Sigmoid colon (tissue), 3 donors: Measurements from ENCODE around the gene TOP2A.

Experiments used
- POLR2A ChIP-seq, 2 donors: fragments of 450-650 bp; IDR thresholded peaks; one replicate each; pipeline ENCODE4 v1.6.1; 2016; ENCODE audit warnings: antibody characterized with exemption in 2 of 2, mild to moderate bottlenecking in 2 of 2, moderate library complexity in 2 of 2
- TF ChIP-seq, protein P1 (sequence below), 4 experiments: fragments of 450-650 bp in 3 of 4; fragments of 200-600 bp in 1 of 4; IDR thresholded peaks; one replicate each; pipeline ENCODE4 v1.5.1; 2016 to 2019; ENCODE audit warnings: antibody characterized with exemption in 4 of 4, mild to moderate bottlenecking in 3 of 4, moderate library complexity in 2 of 4

DNA sequence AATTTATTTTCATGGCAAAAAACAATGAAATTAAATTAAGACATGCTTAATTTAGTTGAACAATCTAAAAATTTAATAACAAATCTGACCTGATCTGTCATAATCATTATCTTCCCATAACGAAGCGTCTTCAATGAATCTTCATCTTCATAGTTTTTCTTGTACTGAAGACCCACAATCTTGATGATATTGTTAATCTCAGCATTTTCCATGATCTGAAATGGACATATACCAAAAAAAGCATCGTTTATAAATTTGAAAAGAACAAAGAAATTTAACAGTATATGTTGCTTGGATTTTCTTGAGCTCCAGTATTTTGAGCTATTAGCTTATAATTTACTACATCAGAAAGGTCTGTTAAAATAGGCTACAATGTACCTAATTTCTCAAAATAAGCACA is 10.2 kb downstream of the TOP2A start:
- TF ChIP-seq, protein P1, sequence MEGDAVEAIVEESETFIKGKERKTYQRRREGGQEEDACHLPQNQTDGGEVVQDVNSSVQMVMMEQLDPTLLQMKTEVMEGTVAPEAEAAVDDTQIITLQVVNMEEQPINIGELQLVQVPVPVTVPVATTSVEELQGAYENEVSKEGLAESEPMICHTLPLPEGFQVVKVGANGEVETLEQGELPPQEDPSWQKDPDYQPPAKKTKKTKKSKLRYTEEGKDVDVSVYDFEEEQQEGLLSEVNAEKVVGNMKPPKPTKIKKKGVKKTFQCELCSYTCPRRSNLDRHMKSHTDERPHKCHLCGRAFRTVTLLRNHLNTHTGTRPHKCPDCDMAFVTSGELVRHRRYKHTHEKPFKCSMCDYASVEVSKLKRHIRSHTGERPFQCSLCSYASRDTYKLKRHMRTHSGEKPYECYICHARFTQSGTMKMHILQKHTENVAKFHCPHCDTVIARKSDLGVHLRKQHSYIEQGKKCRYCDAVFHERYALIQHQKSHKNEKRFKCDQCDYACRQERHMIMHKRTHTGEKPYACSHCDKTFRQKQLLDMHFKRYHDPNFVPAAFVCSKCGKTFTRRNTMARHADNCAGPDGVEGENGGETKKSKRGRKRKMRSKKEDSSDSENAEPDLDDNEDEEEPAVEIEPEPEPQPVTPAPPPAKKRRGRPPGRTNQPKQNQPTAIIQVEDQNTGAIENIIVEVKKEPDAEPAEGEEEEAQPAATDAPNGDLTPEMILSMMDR (IDR thresholded peaks at IDR 0.05), result no peak
- no peak for TF ChIP-seq POLR2A (IDR thresholded peaks at IDR 0.05)
